ENCODE results near the gene EEPD1.

GRCh38 chr7:36201122-36201723, 48.2 kb downstream of the EEPD1 start:
- TF ChIP-seq, protein P1, sequence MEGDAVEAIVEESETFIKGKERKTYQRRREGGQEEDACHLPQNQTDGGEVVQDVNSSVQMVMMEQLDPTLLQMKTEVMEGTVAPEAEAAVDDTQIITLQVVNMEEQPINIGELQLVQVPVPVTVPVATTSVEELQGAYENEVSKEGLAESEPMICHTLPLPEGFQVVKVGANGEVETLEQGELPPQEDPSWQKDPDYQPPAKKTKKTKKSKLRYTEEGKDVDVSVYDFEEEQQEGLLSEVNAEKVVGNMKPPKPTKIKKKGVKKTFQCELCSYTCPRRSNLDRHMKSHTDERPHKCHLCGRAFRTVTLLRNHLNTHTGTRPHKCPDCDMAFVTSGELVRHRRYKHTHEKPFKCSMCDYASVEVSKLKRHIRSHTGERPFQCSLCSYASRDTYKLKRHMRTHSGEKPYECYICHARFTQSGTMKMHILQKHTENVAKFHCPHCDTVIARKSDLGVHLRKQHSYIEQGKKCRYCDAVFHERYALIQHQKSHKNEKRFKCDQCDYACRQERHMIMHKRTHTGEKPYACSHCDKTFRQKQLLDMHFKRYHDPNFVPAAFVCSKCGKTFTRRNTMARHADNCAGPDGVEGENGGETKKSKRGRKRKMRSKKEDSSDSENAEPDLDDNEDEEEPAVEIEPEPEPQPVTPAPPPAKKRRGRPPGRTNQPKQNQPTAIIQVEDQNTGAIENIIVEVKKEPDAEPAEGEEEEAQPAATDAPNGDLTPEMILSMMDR (IDR thresholded peaks at IDR 0.05): no peak
- TF ChIP-seq POLR2A (IDR thresholded peaks at IDR 0.05): no peak
